HUES6 (cell line): ENCODE measurements around the gene SLC8A1.

Source experiments
- H3K27ac ChIP-seq: 2 replicates; pipeline ENCODE4 v1.7.0; 2013; ENCODE audit warnings: low read depth, mild to moderate bottlenecking, low read length, inconsistent platforms
- H3K27me3 ChIP-seq: 2 replicates; pipeline ENCODE4 v1.6.1; 2013; ENCODE audit warnings: low read length; ENCODE audit not compliant: control insufficient read depth, insufficient read depth
- H3K36me3 ChIP-seq: 2 replicates; pipeline ENCODE4 v1.6.1; 2013; ENCODE audit warnings: low read length; ENCODE audit not compliant: control insufficient read depth, insufficient read depth
- H3K4me1 ChIP-seq: 2 replicates; pipeline ENCODE4 v1.6.1; 2013; ENCODE audit warnings: low read length; ENCODE audit not compliant: control insufficient read depth, insufficient read depth
- H3K4me3 ChIP-seq: 2 replicates; pipeline ENCODE4 v1.5.1; 2013; ENCODE audit warnings: low read depth, low read length
- H3K9ac ChIP-seq: one replicate; pipeline ENCODE4 v1.6.1; 2013; ENCODE audit warnings: mild to moderate bottlenecking, low read length
- H3K9me3 ChIP-seq: 2 replicates; pipeline ENCODE4 v1.6.1; 2013; ENCODE audit warnings: low read depth, low read length; ENCODE audit not compliant: control insufficient read depth, insufficient read depth

The SLC8A1 gene

GRCh38 chr2:40400336-40400953 lies 51.4 kb downstream of the SLC8A1 start:
- no peak overlapping the region for H3K4me3 ChIP-seq
- H3K9ac ChIP-seq: no peak overlapping the region
- no peak overlapping the region for H3K27ac ChIP-seq
- H3K9me3 ChIP-seq: no peaks in the 10 kb centered on the region
- H3K36me3 ChIP-seq: no peaks in the 10 kb centered on the region
- H3K4me1 ChIP-seq: peaks cover 7% of the 10 kb centered on the region
- no peaks in the 10 kb centered on the region for H3K27me3 ChIP-seq

GRCh38 chr2:40397765-40398164 lies 54.1 kb downstream of the SLC8A1 start:
- H3K36me3 ChIP-seq: no peaks in the 10 kb centered on the region
- H3K4me1 ChIP-seq: peaks cover 7% of the 10 kb centered on the region
- H3K9ac ChIP-seq: no peak overlapping the region
- H3K27me3 ChIP-seq: no peaks in the 10 kb centered on the region
- no peak overlapping the region for H3K27ac ChIP-seq
- H3K4me3 ChIP-seq: no peak overlapping the region
- H3K9me3 ChIP-seq: no peaks in the 10 kb centered on the region

- no peaks in the 10 kb centered on the region for H3K36me3 ChIP-seq
- no peaks in the 10 kb centered on the region for H3K27me3 ChIP-seq
- no peak overlapping the region for H3K27ac ChIP-seq
- H3K4me1 ChIP-seq: peaks cover 10% of the 10 kb centered on the region
- no peak overlapping the region for H3K9ac ChIP-seq
- H3K4me3 ChIP-seq: no peak overlapping the region
- no peaks in the 10 kb centered on the region for H3K9me3 ChIP-seq
These were observed 55.8 kb downstream of the SLC8A1 start for GRCh38 chr2:40396124-40396523.

DNA sequence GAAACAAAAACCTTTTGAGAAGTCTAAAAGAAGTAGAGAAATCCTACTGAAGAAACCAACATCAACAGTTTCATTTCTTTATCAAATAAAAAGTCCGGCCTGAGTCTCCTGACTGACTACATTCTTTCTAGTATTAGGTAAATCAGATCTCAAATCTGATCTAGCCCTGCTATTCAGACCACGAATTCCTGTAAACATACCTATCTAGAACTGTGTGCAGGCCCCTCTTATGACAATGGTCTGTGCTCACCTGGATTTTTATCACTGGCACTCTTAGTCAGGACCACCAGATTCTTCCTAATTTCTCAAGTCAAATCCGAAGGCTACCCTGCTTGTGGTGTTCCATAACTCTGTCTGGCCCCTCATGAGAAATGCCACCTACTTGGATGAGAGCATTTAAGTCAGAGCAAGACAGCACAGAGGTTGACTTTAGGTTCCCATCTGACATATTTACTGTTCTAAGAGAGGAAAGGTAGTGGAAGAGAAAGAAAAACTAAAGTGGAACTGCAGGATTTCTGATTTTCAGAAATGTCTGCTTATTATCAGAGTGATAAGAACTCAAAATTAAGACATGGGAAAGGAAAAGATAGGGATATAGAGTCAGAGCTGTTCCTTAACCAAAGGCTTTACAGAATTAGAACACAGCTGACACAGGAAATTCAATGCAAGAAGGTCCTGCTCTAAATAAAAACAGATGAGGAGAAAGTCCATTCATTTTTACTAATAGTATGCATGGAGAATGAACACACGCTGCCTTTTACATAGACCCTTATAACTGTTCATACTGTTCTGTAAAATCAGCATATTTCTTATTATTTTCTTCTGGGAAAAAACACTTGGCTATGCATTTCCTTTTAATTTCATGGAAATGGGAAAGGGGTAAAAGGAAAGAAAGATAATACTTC lies 56.5 kb downstream of the SLC8A1 start:
- H3K9me3 ChIP-seq: no peaks in the 10 kb centered on the region
- H3K4me3 ChIP-seq: no peak overlapping the region
- no peaks in the 10 kb centered on the region for H3K36me3 ChIP-seq
- no peaks in the 10 kb centered on the region for H3K27me3 ChIP-seq
- H3K4me1 ChIP-seq: peaks cover 6% of the 10 kb centered on the region
- no peak overlapping the region for H3K27ac ChIP-seq
- H3K9ac ChIP-seq: no peak overlapping the region

- H3K9ac ChIP-seq: no peak overlapping the region
- H3K27ac ChIP-seq: no peak overlapping the region
- H3K9me3 ChIP-seq: no peaks in the 10 kb centered on the region
- peaks cover 4% of the 10 kb centered on the region; the same call in 1 of the 2 replicates for H3K4me1 ChIP-seq
- no peak overlapping the region for H3K4me3 ChIP-seq
- H3K36me3 ChIP-seq: no peaks in the 10 kb centered on the region
- no peaks in the 10 kb centered on the region for H3K27me3 ChIP-seq
These were observed 57.3 kb downstream of the SLC8A1 start for GRCh38 chr2:40394597-40394996.

DNA sequence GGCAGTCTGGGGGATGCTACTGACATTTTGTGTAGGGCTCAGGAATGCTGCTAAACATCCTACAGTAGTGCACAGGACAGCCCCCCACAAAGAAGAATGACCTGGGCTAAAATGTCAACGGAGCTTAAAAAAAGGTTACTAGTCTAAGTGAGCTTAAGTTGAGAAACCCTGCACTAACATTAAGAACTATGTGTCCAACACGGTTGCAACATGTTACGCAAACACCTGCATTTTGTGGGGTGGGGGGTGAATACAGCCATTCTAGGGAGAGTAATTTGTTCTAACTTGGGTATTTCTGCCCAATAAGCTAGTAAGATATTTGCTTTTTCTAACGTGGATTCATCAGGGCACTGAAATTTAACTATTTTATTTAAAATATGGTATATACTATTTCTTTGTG lies 57.9 kb downstream of the SLC8A1 start:
- H3K36me3 ChIP-seq: no peaks in the 10 kb centered on the region
- no peak overlapping the region for H3K9ac ChIP-seq
- H3K4me1 ChIP-seq: peaks cover 4% of the 10 kb centered on the region; the same call in 1 of the 2 replicates
- H3K27ac ChIP-seq: no peak overlapping the region
- no peak overlapping the region for H3K4me3 ChIP-seq
- H3K9me3 ChIP-seq: no peaks in the 10 kb centered on the region
- no peaks in the 10 kb centered on the region for H3K27me3 ChIP-seq

GRCh38 chr2:40388161-40388560 lies 63.7 kb downstream of the SLC8A1 start:
- Histone ChIP-seq H3K27me3 (no peaks in the 10 kb centered on the region), H3K9ac (no peak overlapping the region), H3K36me3 (no peaks in the 10 kb centered on the region), H3K4me3 (no peak overlapping the region), H3K4me1 (peaks cover 4% of the 10 kb centered on the region; the same call in 1 of the 2 replicates), H3K9me3 (no peaks in the 10 kb centered on the region), H3K27ac (no peak overlapping the region)

DNA sequence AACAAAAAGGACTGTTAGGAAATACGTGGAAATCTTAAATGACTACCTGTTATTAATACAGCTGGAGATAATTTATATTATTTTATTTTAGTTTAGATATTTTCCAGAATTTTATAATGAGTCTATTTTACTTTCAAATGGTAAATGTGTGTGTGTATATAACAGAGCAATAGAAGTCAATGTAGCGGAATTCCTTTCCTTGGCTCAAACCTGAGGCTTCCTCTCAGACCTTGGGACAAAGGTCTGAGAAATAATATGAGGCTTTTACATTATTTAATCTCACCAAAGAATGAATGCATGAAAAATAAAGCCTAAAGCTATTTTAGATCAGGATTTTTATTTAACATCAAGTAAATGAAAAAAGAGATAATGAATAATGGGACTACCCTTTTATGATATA lies 65.7 kb downstream of the SLC8A1 start:
- H3K27me3 ChIP-seq: no peaks in the 10 kb centered on the region
- no peak overlapping the region for H3K4me3 ChIP-seq
- H3K9ac ChIP-seq: no peak overlapping the region
- no peaks in the 10 kb centered on the region for H3K4me1 ChIP-seq
- no peak overlapping the region for H3K27ac ChIP-seq
- H3K9me3 ChIP-seq: peaks cover 6% of the 10 kb centered on the region
- H3K36me3 ChIP-seq: no peaks in the 10 kb centered on the region

DNA sequence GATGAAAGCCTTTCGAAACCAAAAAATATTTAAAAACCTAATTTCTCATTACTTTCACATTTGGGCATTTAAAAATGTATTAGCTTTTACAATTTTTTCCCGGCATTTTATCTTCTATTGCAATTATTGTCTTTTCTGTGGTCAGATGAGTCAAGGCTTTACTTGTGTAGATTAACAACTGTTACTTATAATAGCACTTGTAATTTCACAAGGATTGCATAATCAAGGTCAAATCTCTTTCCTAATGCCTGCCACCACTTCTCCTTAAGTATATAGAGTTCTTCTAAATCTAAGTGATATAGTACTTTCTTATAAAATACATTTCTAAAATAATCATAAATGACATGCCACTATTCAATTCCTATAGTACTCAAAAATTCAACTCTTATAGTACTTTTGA lies 67.2 kb downstream of the SLC8A1 start:
- Histone ChIP-seq H3K9me3 (peaks cover 15% of the 10 kb centered on the region), H3K27ac (no peak overlapping the region), H3K4me1 (no peaks in the 10 kb centered on the region), H3K4me3 (no peak overlapping the region), H3K27me3 (no peaks in the 10 kb centered on the region), H3K9ac (no peak overlapping the region), H3K36me3 (no peaks in the 10 kb centered on the region)

GRCh38 chr2:40384233-40384632 lies 67.7 kb downstream of the SLC8A1 start:
- no peaks in the 10 kb centered on the region for H3K36me3 ChIP-seq
- H3K9me3 ChIP-seq: peaks cover 15% of the 10 kb centered on the region
- H3K9ac ChIP-seq: no peak overlapping the region
- no peak overlapping the region for H3K4me3 ChIP-seq
- no peak overlapping the region for H3K27ac ChIP-seq
- no peaks in the 10 kb centered on the region for H3K4me1 ChIP-seq
- H3K27me3 ChIP-seq: no peaks in the 10 kb centered on the region

- Histone ChIP-seq H3K27ac (no peak overlapping the region), H3K4me1 (no peaks in the 10 kb centered on the region), H3K9ac (no peak overlapping the region)
These were observed 71.2 kb downstream of the SLC8A1 start for GRCh38 chr2:40380721-40381120.

More at GRCh38 chr2:40380721-40381120, 71.2 kb downstream of the SLC8A1 start:
- H3K4me3 ChIP-seq: no peak overlapping the region
- no peaks in the 10 kb centered on the region for H3K27me3 ChIP-seq
- H3K9me3 ChIP-seq: peaks cover 15% of the 10 kb centered on the region
- H3K36me3 ChIP-seq: no peaks in the 10 kb centered on the region
